ENCODE data around the gene ATRNL1. TPM values are rescaled to one million over a fixed set of nuclear protein-coding genes. Genes with fewer than 3 reads are reported as not detected.

The ATRNL1 gene
- total RNA-seq, 1 experiment from 2014 or later, result 1.3 TPM

DNA sequence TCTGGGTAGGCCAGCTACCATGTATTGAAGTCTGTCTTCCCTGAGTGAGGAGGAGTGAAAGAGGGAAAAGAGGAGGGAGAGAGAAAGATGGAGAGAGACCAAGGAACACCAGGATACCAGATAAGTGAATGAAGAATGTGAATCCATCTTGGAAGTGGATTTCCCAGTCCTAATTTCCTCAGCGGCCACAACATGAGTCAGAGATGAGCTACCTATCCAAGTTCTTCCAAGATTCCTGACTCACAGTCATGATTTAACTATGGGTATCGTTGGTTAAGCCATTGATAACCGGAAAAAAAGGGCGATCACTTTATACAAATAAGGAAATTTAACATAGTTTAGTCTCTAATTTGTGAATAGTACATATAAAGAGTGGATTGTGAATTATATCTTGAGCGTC, 561.8 kb downstream of the ATRNL1 start (continued):
- TF ChIP-seq SRF (IDR thresholded peaks at IDR 0.05; ENCODE audit: low read depth), result no peak

GRCh38 chr10:115657161-115657860, 564.1 kb downstream of the ATRNL1 start:
- Histone ChIP-seq H3K4me1 (ENCODE audit: control insufficient read depth in 1 of 2, insufficient read depth in 2 of 2, low read length in 2 of 2) (no peaks in the 10 kb centered on the region), H3K4me2 (ENCODE audit: low read length) (no peak overlapping the region), H3K9ac (ENCODE audit: low read length) (no peak overlapping the region), H3K9me2 (ENCODE audit: insufficient read depth) (no peaks in the 10 kb centered on the region), H3K79me2 (ENCODE audit: insufficient read depth, low read length) (no peaks in the 10 kb centered on the region), H3K36me3 (ENCODE audit: control insufficient read depth in 1 of 2, insufficient read depth in 2 of 2, low read length in 2 of 2) (no peaks in the 10 kb centered on the region), H3K27me3 (ENCODE audit: insufficient read depth, low read length) (0 out of 2 replicates have a peak, but pooled peaks cover 8% of the 10 kb centered on the region), H3K27ac (ENCODE audit: low read depth, low read length) (no peak overlapping the region), H3K9me3 (ENCODE audit: control insufficient read depth in 1 of 2, insufficient read depth in 1 of 2, low read depth in 1 of 2, low read length in 2 of 2) (no peaks in the 10 kb centered on the region), H4K20me1 (ENCODE audit: insufficient read depth) (no peaks in the 10 kb centered on the region), H2AFZ (ENCODE audit: low read depth, low read length, poor library complexity, severe bottlenecking) (no peak overlapping the region), H3K4me3 (replicated peaks in 1 of 2; ENCODE audit: low read depth in 1 of 2, low read length in 2 of 2) (no peak overlapping the region)
- intact Hi-C loops (cut with micrococcal nuclease), result no loop called here
- no TSS peak for BruUV-seq (replicated peaks)
- TF ChIP-seq RAD21 (IDR thresholded peaks at IDR 0.05; ENCODE audit: low read depth), result no peak
- TF ChIP-seq POLR2AphosphoS5 (IDR thresholded peaks at IDR 0.05; ENCODE audit: low read depth, low read length), result no peak
- TF ChIP-seq MAX (IDR thresholded peaks at IDR 0.05), result no peak
- no peak for TF ChIP-seq ZFX (IDR thresholded peaks at IDR 0.05)
- no peak for TF ChIP-seq SRF (IDR thresholded peaks at IDR 0.05; ENCODE audit: low read depth)
- TF ChIP-seq SP1 (IDR thresholded peaks at IDR 0.05; ENCODE audit: low read depth), result no peak
- no peak for TF ChIP-seq CTCF (IDR thresholded peaks at IDR 0.05 in 2 of 3, conservative IDR thresholded peaks at IDR 0.05 in 1 of 3; ENCODE audit: borderline replicate concordance in 1 of 3, insufficient read depth in 1 of 3, low read depth in 2 of 3, low read length in 2 of 3)
- no peak for TF ChIP-seq REST (IDR thresholded peaks at IDR 0.05; ENCODE audit: low read depth)
- no peak for TF ChIP-seq TCF7L2 (IDR thresholded peaks at IDR 0.05; ENCODE audit: borderline replicate concordance, extremely low read depth, insufficient read depth, insufficient read length)
- TF ChIP-seq YY1 (IDR thresholded peaks at IDR 0.05; ENCODE audit: extremely low read depth, insufficient replicate concordance, low read depth, low read length), result no peak
- no peak for TF ChIP-seq POLR2A (IDR thresholded peaks at IDR 0.05; ENCODE audit: borderline replicate concordance, extremely low read depth, insufficient read depth, insufficient read length)
- TF ChIP-seq CEBPB (IDR thresholded peaks at IDR 0.05; ENCODE audit: low read depth), result no peak
- no peak for TF ChIP-seq EGR1 (IDR thresholded peaks at IDR 0.05; ENCODE audit: low read depth)
- TF ChIP-seq JUND (IDR thresholded peaks at IDR 0.05), result no peak
- no peak for TF ChIP-seq CBX3 (IDR thresholded peaks at IDR 0.05; ENCODE audit: low read depth)
- no peak for TF ChIP-seq FOSL1 (IDR thresholded peaks at IDR 0.05; ENCODE audit: low read depth)
- no peak for TF ChIP-seq ATF3 (IDR thresholded peaks at IDR 0.05)
- TF ChIP-seq ELF1 (IDR thresholded peaks at IDR 0.05; ENCODE audit: borderline replicate concordance, low read depth), result no peak
- no peak for ATAC-seq
- DNase-seq (ENCODE audit: low read depth, low spot score), result no peak
- POLR2A ChIA-PET, result no interaction called here
- RAD21 ChIA-PET (ENCODE audit: low non-redundant PET in 1 of 2, low total read pairs in 2 of 2, uncharacterized antibody in 2 of 2, unreplicated experiment in 2 of 2), result no interaction called here
- CTCF ChIA-PET, result no interaction called here
